Measurements from ENCODE around the gene CNBD2.
"Not testable (repeated sequence)": the region's sequence is repeated elsewhere in the genome, so short reads cannot be mapped to it uniquely, and the experiment has no call there.

The CNBD2 gene

GRCh38 chr20:36018208-36018988 is 50.0 kb downstream of the CNBD2 start:
- DNase-seq (ENCODE audit: low read depth in 2 of 3, low spot score in 2 of 3), result no peak

GRCh38 chr20:36026131-36026530 is 57.7 kb downstream of the CNBD2 start:
- DNase-seq (ENCODE audit: low read depth in 2 of 3, low spot score in 2 of 3), result not testable (repeated sequence)

GRCh38 chr20:36028106-36028808 is 59.9 kb downstream of the CNBD2 start:
- no peak for DNase-seq (ENCODE audit: low read depth in 2 of 3, low spot score in 2 of 3)

DNA sequence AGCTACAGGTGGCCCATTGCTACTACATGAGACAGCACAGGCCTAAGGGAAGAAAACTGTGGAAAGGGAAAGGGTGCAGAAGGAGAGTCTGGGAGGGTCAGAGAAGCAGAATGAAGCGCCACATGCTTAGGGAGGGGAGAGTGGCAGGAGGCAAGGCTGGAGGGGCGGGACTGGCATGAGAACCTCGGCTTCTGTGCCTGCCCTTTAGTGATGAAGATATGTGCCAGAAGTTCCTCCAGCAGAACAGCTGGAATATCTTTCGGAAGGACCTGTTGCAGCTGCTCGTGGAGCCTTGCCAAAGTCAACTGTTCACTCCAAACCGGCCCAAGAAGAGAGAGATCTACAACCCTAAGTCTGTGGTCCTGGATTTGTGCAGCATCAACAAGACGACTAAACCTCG is 61.8 kb downstream of the CNBD2 start:
- no peak for DNase-seq (ENCODE audit: low read depth in 2 of 3, low spot score in 2 of 3)

- DNase-seq (ENCODE audit: low read depth in 2 of 3, low spot score in 2 of 3), result no peak
Measured at GRCh38 chr20:36031806-36032205, 63.4 kb downstream of the CNBD2 start.

GRCh38 chr20:36034875-36035274 is 66.5 kb downstream of the CNBD2 start:
- no peak for DNase-seq (ENCODE audit: low read depth in 2 of 3, low spot score in 2 of 3)

DNA sequence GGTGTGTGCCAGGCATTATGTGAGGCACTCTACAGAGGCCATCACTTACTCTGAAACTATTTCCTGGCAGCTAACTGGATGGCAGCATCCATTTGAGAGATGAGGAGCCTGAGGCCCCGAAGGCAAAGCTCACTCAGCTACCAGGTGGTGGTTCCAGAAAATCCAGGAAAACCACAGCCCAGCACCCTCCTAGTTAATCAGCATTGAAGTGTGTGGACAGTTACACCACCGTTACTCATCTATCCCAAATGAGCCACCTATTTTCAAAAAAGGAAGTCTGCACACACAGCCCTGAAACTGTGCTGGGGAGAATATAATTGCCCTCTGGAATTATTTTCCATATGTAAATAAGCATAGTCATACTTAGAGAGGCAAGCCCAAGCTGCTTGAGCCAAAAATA is 67.4 kb downstream of the CNBD2 start:
- DNase-seq (ENCODE audit: low read depth in 2 of 3, low spot score in 2 of 3), result no peak

- DNase-seq (ENCODE audit: low read depth in 2 of 3, low spot score in 2 of 3), result no peak
Measured at GRCh38 chr20:36036688-36037087, 68.3 kb downstream of the CNBD2 start.

GRCh38 chr20:36040571-36040970 is 72.2 kb downstream of the CNBD2 start:
- DNase-seq (ENCODE audit: low read depth in 2 of 3, low spot score in 2 of 3), result no peak

GRCh38 chr20:36043441-36043840 is 75.1 kb downstream of the CNBD2 start:
- no peak for DNase-seq (ENCODE audit: low read depth in 2 of 3, low spot score in 2 of 3)

GRCh38 chr20:36043892-36044515 is 75.6 kb downstream of the CNBD2 start:
- no peak for DNase-seq (ENCODE audit: low read depth in 2 of 3, low spot score in 2 of 3)

DNA sequence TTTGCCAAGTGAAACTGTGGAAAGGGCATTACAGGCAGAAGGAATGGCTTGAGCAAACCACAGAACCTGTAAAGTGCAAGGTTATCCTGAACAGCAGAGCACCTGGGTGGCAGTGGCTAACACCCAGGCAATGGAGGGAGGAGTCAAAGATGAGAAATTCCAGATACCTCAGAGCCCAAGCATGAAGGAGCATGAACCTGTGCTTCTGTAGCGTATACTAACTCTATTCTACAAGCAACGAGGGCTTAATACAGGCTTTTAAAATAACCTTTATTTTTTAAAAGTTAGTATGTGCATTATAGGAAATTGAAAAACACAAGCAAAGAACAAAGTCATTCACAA is 77.0 kb downstream of the CNBD2 start:
- no peak for DNase-seq (ENCODE audit: low read depth in 2 of 3, low spot score in 2 of 3)

DNA sequence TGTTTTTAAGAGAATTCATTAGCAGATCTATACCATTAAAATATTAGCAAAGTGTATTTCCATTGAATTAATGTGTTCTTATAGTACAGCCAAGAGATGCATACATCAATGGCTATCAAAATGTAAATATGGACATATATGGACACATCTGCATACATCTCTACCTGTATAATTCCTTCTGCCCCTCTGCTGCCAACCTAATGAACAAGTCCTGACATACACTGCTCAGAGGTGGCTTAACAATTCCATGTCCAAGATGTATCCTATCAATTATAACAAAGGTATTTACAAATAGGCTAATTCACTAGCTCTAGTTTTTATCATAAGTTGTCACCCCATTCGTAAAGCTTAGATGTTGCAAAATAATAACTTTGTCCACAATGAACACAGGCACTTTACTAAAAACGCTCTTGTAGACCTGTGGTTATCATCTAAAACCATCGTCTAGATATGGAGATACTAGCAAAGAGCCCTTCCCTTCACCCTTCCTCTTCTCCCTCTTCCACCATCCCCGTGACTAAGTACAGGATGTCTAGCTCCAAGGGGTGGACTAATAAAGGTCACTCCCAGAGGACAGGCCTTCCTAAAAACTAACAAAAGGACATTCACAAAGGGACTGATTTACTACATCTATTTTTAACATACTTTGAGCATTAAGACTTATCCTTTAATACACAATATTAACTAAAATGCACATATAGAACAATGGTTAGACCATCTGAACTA is 77.8 kb downstream of the CNBD2 start:
- not testable (repeated sequence) for DNase-seq (ENCODE audit: low read depth in 2 of 3, low spot score in 2 of 3)

DNA sequence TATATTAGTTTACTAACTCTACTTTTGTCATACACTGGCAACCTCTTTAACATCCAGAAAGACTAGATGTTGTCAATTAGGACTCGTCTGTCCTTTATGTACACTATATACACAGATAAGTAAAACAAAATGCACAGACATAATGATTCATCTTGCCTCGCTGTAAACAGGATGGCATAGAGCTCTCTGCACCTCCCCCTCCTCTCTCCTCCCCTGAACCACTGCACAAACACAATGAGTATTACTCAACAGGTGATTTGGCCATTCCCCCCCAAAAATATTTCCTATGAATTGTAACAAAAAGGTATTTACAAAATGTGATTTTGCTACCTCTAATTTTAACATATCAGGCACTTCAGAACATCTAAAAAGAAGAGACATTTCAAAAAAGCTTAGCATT is 81.0 kb downstream of the CNBD2 start:
- not testable (repeated sequence) for DNase-seq (ENCODE audit: low read depth in 2 of 3, low spot score in 2 of 3)

DNA sequence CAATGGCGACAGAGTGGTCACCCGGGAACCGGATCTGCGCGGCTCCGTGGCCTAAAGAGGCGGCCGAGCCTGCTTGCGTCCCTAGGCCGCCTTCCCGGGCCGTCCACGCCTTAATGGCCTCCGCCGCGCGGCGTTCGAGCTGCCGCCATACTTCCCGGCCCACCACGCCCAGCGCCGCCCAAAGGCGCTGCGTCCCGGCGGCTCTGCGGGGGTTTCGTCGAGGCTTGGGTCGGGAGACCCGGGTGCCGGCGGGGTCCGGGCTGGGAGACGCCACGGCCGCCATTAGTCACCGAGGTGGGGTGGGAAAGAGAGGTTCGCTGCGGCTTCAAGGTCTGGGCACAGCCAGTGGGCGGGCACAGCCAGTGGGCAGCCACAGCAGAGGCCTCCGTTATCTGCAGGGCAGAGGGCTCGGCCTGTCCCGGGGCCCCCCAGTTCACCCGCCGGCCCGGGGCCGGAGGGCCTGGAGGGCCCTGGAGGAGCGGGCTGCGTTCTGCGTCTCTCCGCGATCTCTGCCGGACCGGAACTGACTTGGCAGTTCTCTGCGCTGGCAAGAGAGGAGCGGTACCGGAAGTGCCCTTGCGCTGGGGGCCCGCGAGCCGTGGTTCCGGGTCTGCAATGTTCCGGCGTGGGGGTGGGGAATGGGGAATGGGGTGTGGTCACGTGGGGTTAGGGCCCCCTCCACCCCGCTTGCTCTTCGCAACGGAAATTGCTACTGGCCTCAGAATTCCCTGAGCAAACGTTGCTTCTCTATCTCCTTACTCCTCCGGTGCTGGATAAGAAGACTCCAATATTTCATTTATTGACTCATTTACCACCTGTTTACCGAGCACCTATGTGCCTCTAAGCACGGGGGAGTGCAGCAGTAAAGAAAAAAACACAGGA is 82.3 kb downstream of the CNBD2 start:
- DNase-seq (ENCODE audit: low read depth in 2 of 3, low spot score in 2 of 3), result peak; percentile 84 to 95 (median 91)

GRCh38 chr20:36051318-36052116 is 83.1 kb downstream of the CNBD2 start:
- DNase-seq (ENCODE audit: low read depth in 2 of 3, low spot score in 2 of 3), result no peak

- DNase-seq (ENCODE audit: low read depth in 2 of 3, low spot score in 2 of 3), result no peak
Measured at GRCh38 chr20:36052117-36052513, 83.7 kb downstream of the CNBD2 start.

DNA sequence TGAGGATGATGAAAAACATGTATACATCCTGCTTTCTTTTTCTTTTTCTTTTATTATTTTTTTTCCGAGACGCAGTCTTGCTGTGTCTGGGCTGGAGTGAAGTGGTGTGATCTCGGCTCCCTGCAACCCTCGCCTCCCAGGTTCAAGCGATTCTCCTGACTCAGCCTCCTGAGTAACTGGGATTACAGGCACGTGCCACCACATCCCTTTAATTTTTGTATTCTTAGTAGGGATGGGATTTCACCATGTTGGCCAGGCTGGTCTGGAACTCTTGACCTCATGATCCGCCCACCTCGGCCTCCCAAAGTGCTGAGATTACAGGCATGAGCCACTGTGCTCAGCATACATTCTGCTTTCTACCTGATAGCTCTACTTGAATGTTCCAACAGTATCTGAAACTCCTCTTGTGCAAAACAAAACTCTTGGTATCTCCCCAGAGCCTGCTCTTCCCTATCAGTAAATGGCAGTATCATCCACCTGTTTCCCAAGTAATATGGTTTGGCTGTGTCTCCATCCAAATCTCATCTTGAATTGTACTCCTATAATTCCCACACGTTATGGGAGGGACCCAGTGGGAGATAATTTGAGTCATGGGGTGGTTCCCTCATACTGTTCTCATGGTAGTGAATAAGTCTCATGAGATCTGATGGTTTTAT is 85.6 kb downstream of the CNBD2 start:
- not testable (repeated sequence) for DNase-seq (ENCODE audit: low read depth in 2 of 3, low spot score in 2 of 3)

DNA sequence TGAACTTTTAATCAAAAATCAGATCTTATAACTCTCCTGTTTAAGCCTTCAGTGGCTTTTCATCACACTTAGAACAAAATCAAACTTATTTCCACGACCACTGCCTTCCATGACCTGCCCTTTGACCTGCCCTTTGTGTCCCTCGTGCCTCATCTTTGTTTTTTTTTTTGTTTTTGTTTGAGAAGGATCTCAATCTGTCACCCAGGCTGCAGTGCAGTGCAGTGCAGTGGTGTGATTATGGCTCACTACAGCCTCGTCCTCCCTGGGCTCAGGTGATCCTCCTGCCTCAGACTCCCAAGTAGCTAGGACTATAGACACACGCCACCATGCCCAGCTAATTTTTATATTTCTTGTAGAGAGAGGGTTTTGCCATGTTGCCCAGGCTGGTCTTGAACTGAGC is 86.8 kb downstream of the CNBD2 start:
- no peak for DNase-seq (ENCODE audit: low read depth in 2 of 3, low spot score in 2 of 3)
